ENCODE measurements around the gene CSF3R. TPM values are rescaled to one million over a fixed set of nuclear protein-coding genes. Genes with fewer than 3 reads are reported as not detected.

CSF3R gene
- total and polyA plus RNA-seq, 9 of the 15 experiments (the other 6 are each of a cell fraction or from before 2014, with no cell fraction given): 0.21 to 0.86 (median 0.40) TPM; not detected in 1

DNA sequence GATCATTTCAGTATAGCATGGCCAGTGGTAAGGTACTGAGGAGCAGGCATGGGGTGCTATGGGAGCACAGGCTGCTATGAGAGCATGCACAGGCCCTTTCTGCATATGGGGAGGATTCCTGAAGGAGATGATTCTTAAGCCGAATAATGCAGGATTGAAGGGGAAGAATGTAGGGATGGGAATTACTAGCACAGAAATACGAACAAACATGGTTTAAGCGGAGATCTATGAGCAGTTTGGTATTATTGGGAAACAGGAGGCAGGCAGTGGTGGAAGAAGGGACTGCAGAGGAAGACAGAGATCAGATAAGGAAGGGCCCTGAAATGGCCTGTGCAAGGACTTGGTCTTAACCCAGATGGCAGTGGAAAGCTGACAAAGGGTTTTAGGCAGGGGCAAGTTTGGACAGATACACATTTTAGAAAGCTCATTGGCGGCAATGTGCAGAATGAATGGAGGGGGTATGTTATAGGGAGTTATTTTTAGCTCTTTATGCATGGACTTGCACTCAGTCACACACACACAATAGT, 34.1 kb downstream of the CSF3R start (continued):
- TF ChIP-seq ZNF639 (CRISPR knock-in tag; conservative IDR thresholded peaks at IDR 0.05 in 1 of 2, IDR thresholded peaks at IDR 0.05 in 1 of 2) (no peak), SLC30A9 (CRISPR knock-in tag; IDR thresholded peaks at IDR 0.05) (no peak), SP1 (CRISPR knock-in tag; IDR thresholded peaks at IDR 0.05) (no peak), CEBPG (CRISPR knock-in tag; IDR thresholded peaks at IDR 0.05) (peak; percentile 58), CEBPG (tag; conservative IDR thresholded peaks at IDR 0.05 in 1 of 2, IDR thresholded peaks at IDR 0.05 in 1 of 2) (peak in 1 of 2 experiments; percentile 78; a peak in 2 of 4 replicates), ZNF280A (IDR thresholded peaks at IDR 0.05; ENCODE audit: low read depth, partially characterized antibody) (no peak), EP400 (IDR thresholded peaks at IDR 0.05) (peak; percentile 26; the same call in 1 of the 2 replicates), PREB (CRISPR knock-in tag; IDR thresholded peaks at IDR 0.05) (no peak), MAFK (IDR thresholded peaks at IDR 0.05; ENCODE audit: low read length) (no peak; the same call in 1 of the 2 replicates), KHSRP (IDR thresholded peaks at IDR 0.05) (no peak), ZNF197 (CRISPR knock-in tag; IDR thresholded peaks at IDR 0.05; ENCODE audit: low read depth) (no peak), ZNF584 (CRISPR knock-in tag; IDR thresholded peaks at IDR 0.05; ENCODE audit: low read depth) (no peak)
- TF ChIP-seq, protein P1, sequence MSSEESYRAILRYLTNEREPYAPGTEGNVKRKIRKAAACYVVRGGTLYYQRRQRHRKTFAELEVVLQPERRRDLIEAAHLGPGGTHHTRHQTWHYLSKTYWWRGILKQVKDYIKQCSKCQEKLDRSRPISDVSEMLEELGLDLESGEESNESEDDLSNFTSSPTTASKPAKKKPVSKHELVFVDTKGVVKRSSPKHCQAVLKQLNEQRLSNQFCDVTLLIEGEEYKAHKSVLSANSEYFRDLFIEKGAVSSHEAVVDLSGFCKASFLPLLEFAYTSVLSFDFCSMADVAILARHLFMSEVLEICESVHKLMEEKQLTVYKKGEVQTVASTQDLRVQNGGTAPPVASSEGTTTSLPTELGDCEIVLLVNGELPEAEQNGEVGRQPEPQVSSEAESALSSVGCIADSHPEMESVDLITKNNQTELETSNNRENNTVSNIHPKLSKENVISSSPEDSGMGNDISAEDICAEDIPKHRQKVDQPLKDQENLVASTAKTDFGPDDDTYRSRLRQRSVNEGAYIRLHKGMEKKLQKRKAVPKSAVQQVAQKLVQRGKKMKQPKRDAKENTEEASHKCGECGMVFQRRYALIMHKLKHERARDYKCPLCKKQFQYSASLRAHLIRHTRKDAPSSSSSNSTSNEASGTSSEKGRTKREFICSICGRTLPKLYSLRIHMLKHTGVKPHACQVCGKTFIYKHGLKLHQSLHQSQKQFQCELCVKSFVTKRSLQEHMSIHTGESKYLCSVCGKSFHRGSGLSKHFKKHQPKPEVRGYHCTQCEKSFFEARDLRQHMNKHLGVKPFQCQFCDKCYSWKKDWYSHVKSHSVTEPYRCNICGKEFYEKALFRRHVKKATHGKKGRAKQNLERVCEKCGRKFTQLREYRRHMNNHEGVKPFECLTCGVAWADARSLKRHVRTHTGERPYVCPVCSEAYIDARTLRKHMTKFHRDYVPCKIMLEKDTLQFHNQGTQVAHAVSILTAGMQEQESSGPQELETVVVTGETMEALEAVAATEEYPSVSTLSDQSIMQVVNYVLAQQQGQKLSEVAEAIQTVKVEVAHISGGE (CRISPR knock-in tag; IDR thresholded peaks at IDR 0.05): no peak
- TF ChIP-seq, protein P2, sequence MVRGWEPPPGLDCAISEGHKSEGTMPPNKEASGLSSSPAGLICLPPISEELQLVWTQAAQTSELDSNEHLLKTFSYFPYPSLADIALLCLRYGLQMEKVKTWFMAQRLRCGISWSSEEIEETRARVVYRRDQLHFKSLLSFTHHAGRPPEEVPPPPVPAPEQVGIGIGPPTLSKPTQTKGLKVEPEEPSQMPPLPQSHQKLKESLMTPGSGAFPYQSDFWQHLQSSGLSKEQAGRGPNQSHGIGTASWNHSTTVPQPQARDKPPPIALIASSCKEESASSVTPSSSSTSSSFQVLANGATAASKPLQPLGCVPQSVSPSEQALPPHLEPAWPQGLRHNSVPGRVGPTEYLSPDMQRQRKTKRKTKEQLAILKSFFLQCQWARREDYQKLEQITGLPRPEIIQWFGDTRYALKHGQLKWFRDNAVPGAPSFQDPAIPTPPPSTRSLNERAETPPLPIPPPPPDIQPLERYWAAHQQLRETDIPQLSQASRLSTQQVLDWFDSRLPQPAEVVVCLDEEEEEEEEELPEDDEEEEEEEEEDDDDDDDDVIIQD (CRISPR knock-in tag; IDR thresholded peaks at IDR 0.05): no peak
- TF ChIP-seq, protein P3, sequence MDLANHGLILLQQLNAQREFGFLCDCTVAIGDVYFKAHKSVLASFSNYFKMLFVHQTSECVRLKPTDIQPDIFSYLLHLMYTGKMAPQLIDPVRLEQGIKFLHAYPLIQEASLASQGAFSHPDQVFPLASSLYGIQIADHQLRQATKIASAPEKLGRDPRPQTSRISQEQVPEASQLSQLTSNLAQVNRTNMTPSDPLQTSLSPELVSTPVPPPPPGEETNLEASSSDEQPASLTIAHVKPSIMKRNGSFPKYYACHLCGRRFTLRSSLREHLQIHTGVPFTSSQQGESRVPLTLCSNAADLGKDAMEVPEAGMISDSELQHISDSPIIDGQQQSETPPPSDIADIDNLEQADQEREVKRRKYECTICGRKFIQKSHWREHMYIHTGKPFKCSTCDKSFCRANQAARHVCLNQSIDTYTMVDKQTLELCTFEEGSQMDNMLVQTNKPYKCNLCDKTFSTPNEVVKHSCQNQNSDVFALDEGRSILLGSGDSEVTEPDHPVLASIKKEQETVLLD (IDR thresholded peaks at IDR 0.05): no peak

All from K562 (cell line).